HL-60 (cell line): ENCODE results near the gene EPS8L3.

ENCODE experiments used
- GABPA ChIP-seq: IDR thresholded peaks from 2 replicates; pipeline ENCODE4 v1.6.1; 2012; ENCODE audit warnings: low read depth
- POLR2AphosphoS5 ChIP-seq: IDR thresholded peaks from 2 replicates; pipeline ENCODE4 v1.6.1; 2012; ENCODE audit warnings: low read depth
- TF ChIP-seq, protein P1 (sequence below): IDR thresholded peaks from one replicate; pipeline ENCODE4 v1.5.1; 2011; ENCODE audit warnings: low read length, control low read depth, inconsistent platforms; ENCODE audit not compliant: insufficient read depth

DNA sequence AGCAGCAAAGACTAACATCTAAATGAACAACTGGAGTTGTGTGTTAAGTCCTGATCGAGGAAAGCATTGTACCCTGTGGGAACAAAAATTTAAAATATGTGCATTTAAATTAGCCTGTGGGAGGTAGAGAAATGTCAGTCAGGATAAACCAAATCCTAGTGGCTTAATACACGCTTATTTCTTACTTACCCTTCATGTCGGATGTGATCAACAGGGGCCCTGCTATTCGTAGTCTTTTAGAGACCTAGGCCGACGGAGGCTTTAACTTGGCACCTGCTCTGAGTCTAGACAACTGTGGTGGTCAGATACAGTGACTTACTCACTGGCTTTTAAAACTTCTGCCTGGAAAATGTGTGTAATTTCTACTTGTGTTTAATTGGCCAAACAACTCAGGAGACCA is 33.1 kb downstream of the EPS8L3 start:
- TF ChIP-seq, protein P1, sequence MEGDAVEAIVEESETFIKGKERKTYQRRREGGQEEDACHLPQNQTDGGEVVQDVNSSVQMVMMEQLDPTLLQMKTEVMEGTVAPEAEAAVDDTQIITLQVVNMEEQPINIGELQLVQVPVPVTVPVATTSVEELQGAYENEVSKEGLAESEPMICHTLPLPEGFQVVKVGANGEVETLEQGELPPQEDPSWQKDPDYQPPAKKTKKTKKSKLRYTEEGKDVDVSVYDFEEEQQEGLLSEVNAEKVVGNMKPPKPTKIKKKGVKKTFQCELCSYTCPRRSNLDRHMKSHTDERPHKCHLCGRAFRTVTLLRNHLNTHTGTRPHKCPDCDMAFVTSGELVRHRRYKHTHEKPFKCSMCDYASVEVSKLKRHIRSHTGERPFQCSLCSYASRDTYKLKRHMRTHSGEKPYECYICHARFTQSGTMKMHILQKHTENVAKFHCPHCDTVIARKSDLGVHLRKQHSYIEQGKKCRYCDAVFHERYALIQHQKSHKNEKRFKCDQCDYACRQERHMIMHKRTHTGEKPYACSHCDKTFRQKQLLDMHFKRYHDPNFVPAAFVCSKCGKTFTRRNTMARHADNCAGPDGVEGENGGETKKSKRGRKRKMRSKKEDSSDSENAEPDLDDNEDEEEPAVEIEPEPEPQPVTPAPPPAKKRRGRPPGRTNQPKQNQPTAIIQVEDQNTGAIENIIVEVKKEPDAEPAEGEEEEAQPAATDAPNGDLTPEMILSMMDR: no peak
- TF ChIP-seq POLR2AphosphoS5 (no peak), GABPA (no peak)
